Stimulated activated memory B cell treated with anti-CD40 and anti-IgM and Interleukin-4, amounts not matched to agents 10 μg/mL and 1 μg/mL and 100 μg/mL, for 72 hours (primary cell): ENCODE measurements around the gene SH2D4B.

Source experiments
- ATAC-seq: fragments of 150-1000 bp; cut with Tn5 transposase; 2 replicates; pipeline ENCODE4 v1.10.0; 2021
- H3K27ac Mint-ChIP-seq: one replicate; pipeline ENCODE4 v1.8.0; 2022; ENCODE audit warnings: mild to moderate bottlenecking, mixed read lengths
- H3K27me3 Mint-ChIP-seq: one replicate; pipeline ENCODE4 v1.8.0; 2022; ENCODE audit warnings: mixed read lengths
- H3K36me3 Mint-ChIP-seq: one replicate; pipeline ENCODE4 v1.8.0; 2022; ENCODE audit warnings: mixed read lengths
- H3K4me1 Mint-ChIP-seq: one replicate; pipeline ENCODE4 v1.8.0; 2022; ENCODE audit warnings: mixed read lengths
- H3K4me3 Mint-ChIP-seq: one replicate; pipeline ENCODE4 v1.8.0; 2022; ENCODE audit warnings: mild to moderate bottlenecking, moderate library complexity, mixed read lengths
- H3K9me3 Mint-ChIP-seq: one replicate; pipeline ENCODE4 v1.8.0; 2022; ENCODE audit warnings: mixed read lengths

The SH2D4B gene

GRCh38 chr10:80603516-80603915 lies 65.8 kb downstream of the SH2D4B start:
- Mint-ChIP-seq H3K4me3 (no peak overlapping the region), H3K27me3 (no peaks in the 10 kb centered on the region), H3K4me1 (peaks cover 8% of the 10 kb centered on the region), H3K9me3 (no peaks in the 10 kb centered on the region), H3K27ac (no peak overlapping the region), H3K36me3 (no peaks in the 10 kb centered on the region)
- ATAC-seq: no peak

- Mint-ChIP-seq H3K36me3 (no peaks in the 10 kb centered on the region), H3K27ac (no peak overlapping the region), H3K4me3 (no peak overlapping the region), H3K9me3 (no peaks in the 10 kb centered on the region), H3K4me1 (no peaks in the 10 kb centered on the region), H3K27me3 (peaks cover 15% of the 10 kb centered on the region)
- ATAC-seq: no peak
Measured at GRCh38 chr10:80608706-80609105, 71.0 kb downstream of the SH2D4B start.

DNA sequence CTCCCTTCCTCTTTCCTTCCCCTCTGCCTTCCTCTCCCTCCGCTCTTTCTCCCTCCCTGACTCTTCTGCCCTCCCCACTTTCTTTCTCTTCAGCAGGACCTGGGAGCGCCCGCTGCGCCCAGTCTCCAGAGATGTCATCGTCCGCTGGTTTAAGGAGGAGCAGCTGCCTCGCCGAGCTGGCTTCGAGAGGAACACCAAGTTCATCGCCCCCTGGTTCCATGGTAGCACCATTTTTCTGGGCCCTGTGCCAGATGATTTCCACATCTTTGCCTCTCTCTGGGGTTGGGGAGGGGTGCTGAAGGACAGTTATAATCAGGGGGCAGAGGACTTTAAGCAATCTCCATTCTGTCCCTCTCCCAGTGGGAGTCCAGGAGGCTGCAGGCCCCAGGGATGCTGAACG lies 71.6 kb downstream of the SH2D4B start:
- no peak overlapping the region for H3K27ac Mint-ChIP-seq
- no peak overlapping the region for H3K4me3 Mint-ChIP-seq
- no peak for ATAC-seq
- no peaks in the 10 kb centered on the region for H3K9me3 Mint-ChIP-seq
- peaks cover 21% of the 10 kb centered on the region for H3K27me3 Mint-ChIP-seq
- no peaks in the 10 kb centered on the region for H3K4me1 Mint-ChIP-seq
- no peaks in the 10 kb centered on the region for H3K36me3 Mint-ChIP-seq

DNA sequence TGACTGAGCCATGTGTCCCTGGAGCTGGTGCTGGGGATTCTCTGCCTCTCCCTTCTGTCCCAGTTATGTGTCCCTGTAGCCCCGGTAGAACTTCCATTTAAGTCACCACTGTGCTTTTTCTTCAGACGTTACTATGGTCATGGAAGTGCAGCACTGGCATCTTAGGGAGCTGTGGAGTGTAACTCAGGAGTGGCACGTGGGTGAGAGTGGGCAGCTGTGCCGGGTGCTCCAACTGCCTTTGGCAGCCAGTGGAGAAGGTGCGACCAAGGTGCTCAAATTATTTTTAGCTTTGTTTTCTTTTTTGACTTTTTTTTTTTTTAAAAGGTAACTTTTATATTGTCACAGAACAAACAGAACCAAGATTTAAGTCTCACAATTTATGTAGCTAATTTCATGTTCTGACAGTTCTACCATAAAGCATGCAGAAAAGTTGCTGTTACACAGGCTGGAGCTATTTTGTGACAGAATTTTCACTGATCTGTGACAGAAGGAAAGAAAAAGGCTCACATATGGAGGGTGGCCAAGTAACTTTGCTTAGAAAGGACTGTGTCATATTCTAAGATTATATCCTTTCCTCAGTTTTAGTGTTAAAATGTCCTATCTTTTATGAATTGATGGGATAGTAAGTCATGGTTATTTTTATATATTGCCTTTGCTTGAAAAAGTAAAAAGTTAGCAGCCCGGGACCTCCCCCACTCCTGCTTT lies 73.9 kb downstream of the SH2D4B start:
- no peak overlapping the region for H3K27ac Mint-ChIP-seq
- H3K27me3 Mint-ChIP-seq: peaks cover 30% of the 10 kb centered on the region
- no peaks in the 10 kb centered on the region for H3K4me1 Mint-ChIP-seq
- H3K4me3 Mint-ChIP-seq: no peak overlapping the region
- no peak for ATAC-seq
- H3K36me3 Mint-ChIP-seq: no peaks in the 10 kb centered on the region
- no peaks in the 10 kb centered on the region for H3K9me3 Mint-ChIP-seq

DNA sequence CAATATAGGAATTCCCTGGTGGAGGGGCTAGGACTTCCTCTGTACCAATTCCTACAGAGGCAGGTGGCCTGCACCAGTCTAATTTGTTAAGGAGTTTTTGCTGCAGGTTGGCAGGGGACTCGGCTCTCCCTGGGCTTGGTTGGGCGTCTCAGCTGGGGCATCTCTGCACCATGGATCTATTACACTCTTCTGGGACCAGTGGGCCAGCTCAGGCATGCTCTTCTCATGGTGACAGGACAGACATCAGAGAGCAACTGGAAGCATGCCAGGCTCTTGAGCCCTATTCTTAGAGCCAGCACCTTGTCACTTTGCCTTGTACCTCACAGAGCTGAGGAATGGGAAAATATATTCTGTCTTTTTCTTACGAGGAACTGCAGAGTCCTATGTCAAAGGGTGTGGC lies 74.6 kb downstream of the SH2D4B start:
- Mint-ChIP-seq H3K36me3 (no peaks in the 10 kb centered on the region), H3K4me3 (no peak overlapping the region), H3K27me3 (peaks cover 30% of the 10 kb centered on the region), H3K27ac (no peak overlapping the region), H3K9me3 (no peaks in the 10 kb centered on the region), H3K4me1 (no peaks in the 10 kb centered on the region)
- ATAC-seq: no peak

DNA sequence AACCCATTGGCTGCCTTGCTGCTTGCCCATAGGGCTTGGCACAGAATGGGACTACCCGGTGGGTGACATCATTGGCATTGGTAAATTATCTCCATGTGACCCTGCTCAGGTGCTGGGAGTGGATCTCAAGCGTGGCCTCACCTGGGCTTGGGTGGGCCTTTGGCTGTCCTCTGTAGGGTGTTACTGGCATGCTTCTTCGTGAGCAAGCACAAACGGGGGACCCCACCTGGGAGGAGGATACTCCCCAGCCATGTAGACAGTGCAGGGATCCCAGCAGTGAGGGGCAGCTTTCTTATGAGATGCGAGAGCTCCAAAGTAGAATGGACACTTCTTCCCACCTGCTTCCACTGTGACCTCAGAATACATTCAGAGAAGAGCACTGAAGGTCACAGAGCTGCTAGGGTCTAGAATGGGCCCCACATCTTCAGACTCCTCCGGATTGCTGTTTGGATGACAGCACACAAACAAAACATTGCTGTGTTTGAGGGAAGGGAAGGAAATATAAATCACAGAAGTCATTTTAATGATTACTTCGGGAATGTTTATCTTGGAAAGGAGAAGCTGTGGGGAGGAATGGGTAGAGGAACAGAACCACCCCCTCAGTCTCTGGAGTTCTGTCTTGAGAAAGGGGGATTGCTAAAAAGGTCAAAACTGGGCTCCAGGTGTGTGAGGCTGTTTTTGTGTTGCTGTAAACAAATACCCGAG lies 75.9 kb downstream of the SH2D4B start:
- Mint-ChIP-seq H3K4me3 (no peak overlapping the region), H3K4me1 (no peaks in the 10 kb centered on the region), H3K36me3 (no peaks in the 10 kb centered on the region), H3K9me3 (no peaks in the 10 kb centered on the region), H3K27ac (no peak overlapping the region), H3K27me3 (peaks cover 30% of the 10 kb centered on the region)
- ATAC-seq: no peak

DNA sequence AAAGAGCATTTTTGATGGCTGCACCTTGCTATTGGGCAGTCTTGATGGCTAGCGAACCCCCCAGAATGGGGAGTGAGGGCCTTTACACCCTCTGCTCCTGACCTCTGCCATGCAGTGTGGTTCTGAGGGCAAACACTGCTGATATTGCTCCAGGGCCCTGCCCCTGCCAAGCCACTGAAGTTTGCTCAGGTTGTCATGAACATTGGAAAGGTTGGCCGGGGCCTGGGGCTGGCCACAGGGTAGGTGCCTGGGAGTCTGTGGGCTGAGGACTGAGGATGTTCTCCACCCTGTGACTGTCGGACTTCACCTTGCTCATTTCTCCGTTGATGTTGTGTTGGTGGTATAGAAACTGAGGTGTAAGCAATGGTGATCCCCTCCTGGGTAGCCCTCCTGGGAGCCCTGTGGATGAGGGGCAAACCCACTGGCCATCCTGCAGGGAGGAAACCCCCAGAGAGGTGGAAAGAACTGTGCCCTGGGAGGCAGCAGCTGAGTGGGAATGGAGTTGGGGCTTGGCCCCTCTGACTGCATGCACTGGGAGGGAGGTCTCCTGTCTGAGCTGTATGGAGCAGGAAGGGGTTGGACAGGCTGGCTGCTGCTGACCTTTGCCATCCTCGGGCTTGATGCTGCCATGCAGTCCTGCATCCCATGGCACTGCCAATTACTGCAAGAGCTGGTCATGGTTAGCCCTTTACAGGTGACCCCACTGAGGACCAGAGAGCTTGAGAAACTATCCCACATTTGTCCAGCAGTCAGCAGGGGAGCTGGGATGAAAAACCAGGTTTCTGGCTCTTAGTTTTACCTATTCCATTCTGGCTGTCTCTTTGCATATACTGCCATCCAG lies 77.1 kb downstream of the SH2D4B start:
- Mint-ChIP-seq H3K9me3 (no peaks in the 10 kb centered on the region), H3K4me1 (no peaks in the 10 kb centered on the region), H3K4me3 (no peak overlapping the region), H3K27me3 (peaks cover 20% of the 10 kb centered on the region), H3K36me3 (no peaks in the 10 kb centered on the region), H3K27ac (no peak overlapping the region)
- ATAC-seq: no peak

GRCh38 chr10:80617807-80618206 lies 80.1 kb downstream of the SH2D4B start:
- H3K4me1 Mint-ChIP-seq: no peaks in the 10 kb centered on the region
- no peak overlapping the region for H3K4me3 Mint-ChIP-seq
- no peak overlapping the region for H3K27ac Mint-ChIP-seq
- H3K27me3 Mint-ChIP-seq: peaks cover 20% of the 10 kb centered on the region
- no peak for ATAC-seq
- H3K9me3 Mint-ChIP-seq: no peaks in the 10 kb centered on the region
- no peaks in the 10 kb centered on the region for H3K36me3 Mint-ChIP-seq

- no peak overlapping the region for H3K4me3 Mint-ChIP-seq
- H3K9me3 Mint-ChIP-seq: no peaks in the 10 kb centered on the region
- no peaks in the 10 kb centered on the region for H3K36me3 Mint-ChIP-seq
- no peak overlapping the region for H3K27ac Mint-ChIP-seq
- no peaks in the 10 kb centered on the region for H3K4me1 Mint-ChIP-seq
- no peak for ATAC-seq
- peaks cover 12% of the 10 kb centered on the region for H3K27me3 Mint-ChIP-seq
Measured at GRCh38 chr10:80619036-80619435, 81.3 kb downstream of the SH2D4B start.

GRCh38 chr10:80622153-80622552 lies 84.5 kb downstream of the SH2D4B start:
- Mint-ChIP-seq H3K27ac (no peak overlapping the region), H3K36me3 (no peaks in the 10 kb centered on the region)

DNA sequence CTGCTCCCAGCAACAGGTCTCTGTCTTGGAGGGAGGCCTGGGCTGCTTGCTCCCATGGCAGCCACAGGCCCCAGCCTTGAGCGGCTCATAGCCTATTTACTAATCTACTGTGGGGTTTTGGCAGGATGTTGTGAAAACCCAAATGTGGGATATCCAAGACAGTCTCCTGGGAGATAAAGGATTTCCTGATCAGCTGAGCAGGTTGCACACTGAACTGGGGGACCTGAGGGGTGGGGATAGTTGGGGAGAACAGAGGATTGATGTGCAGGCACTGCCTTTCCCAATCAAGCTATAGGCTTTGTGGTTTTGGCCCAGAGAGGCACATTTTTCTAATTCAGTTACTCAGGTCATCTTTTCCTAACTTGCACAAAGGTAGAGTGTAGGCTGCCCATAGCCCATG lies 92.6 kb downstream of the SH2D4B start:
- Mint-ChIP-seq H3K9me3 (peaks cover 4% of the 10 kb centered on the region), H3K36me3 (no peaks in the 10 kb centered on the region), H3K27ac (no peak overlapping the region), H3K4me1 (no peaks in the 10 kb centered on the region), H3K27me3 (no peaks in the 10 kb centered on the region), H3K4me3 (no peak overlapping the region)
- ATAC-seq: no peak

More at GRCh38 chr10:80622153-80622552, 84.5 kb downstream of the SH2D4B start:
- H3K9me3 Mint-ChIP-seq: peaks cover 4% of the 10 kb centered on the region
- ATAC-seq: no peak
- H3K4me1 Mint-ChIP-seq: no peaks in the 10 kb centered on the region
- H3K4me3 Mint-ChIP-seq: no peak overlapping the region
- no peaks in the 10 kb centered on the region for H3K27me3 Mint-ChIP-seq

GRCh38 chr10:80632742-80633141 lies 95.0 kb downstream of the SH2D4B start:
- H3K36me3 Mint-ChIP-seq: no peaks in the 10 kb centered on the region
- H3K4me3 Mint-ChIP-seq: no peak overlapping the region
- no peaks in the 10 kb centered on the region for H3K4me1 Mint-ChIP-seq
- ATAC-seq: peak; percentile 22
- no peak overlapping the region for H3K27ac Mint-ChIP-seq
- H3K9me3 Mint-ChIP-seq: no peaks in the 10 kb centered on the region
- no peaks in the 10 kb centered on the region for H3K27me3 Mint-ChIP-seq

GRCh38 chr10:80633383-80633860 lies 95.7 kb downstream of the SH2D4B start:
- Mint-ChIP-seq H3K36me3 (no peaks in the 10 kb centered on the region), H3K27ac (no peak overlapping the region), H3K27me3 (no peaks in the 10 kb centered on the region), H3K9me3 (no peaks in the 10 kb centered on the region), H3K4me1 (no peaks in the 10 kb centered on the region), H3K4me3 (no peak overlapping the region)
- no peak for ATAC-seq

DNA sequence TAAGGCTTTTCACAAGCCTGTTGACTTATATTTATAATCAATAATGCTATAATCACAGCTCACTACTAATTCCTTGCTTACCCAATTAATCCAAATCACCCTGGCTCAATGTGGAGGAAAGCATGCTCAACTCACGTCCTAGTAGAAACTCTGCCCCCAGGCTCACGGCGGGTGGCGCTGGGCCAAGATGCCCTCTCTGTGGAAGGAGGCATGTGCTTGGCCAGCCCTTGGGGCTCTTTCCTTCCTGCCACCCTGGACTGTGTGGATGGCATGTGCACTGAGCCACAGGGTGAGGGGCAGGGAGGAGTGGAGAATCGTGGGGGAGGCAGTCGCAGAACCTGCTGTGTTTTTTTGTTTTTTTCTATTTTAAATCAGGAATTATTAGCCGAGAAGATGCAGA lies 96.2 kb downstream of the SH2D4B start:
- Mint-ChIP-seq H3K4me1 (no peaks in the 10 kb centered on the region), H3K27me3 (no peaks in the 10 kb centered on the region), H3K4me3 (no peak overlapping the region), H3K27ac (no peak overlapping the region), H3K36me3 (no peaks in the 10 kb centered on the region), H3K9me3 (no peaks in the 10 kb centered on the region)
- no peak for ATAC-seq

DNA sequence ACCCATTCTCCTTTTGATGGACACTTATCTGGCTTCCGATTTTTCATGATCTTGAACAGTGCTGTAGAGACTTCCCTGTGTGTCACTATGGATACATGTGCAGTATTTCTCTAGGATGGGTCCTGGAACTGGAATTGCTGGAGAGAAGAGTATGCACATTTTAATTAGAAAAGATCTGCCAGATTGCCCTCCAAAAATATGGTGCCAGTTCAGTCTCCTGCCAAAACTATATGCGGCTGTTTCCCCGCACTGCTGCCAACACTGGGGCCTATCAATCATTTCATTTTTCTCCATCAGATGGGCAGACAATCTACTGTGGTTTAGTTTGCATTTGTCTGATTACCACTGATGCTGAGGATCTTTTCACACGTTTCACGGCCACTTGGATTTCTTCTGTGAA lies 105.0 kb downstream of the SH2D4B start:
- no peaks in the 10 kb centered on the region for H3K4me1 Mint-ChIP-seq
- no peaks in the 10 kb centered on the region for H3K36me3 Mint-ChIP-seq
- H3K27ac Mint-ChIP-seq: no peak overlapping the region
- H3K27me3 Mint-ChIP-seq: peaks cover 21% of the 10 kb centered on the region
- H3K4me3 Mint-ChIP-seq: no peak overlapping the region
- H3K9me3 Mint-ChIP-seq: peaks cover 2% of the 10 kb centered on the region
- ATAC-seq: no peak
